Measurements from ENCODE around the gene CLEC1A. TPM values are rescaled to one million over a fixed set of nuclear protein-coding genes. Genes with fewer than 3 reads are reported as not detected.

Gene CLEC1A
- total RNA-seq, 2 experiments from 2014 or later, result not detected

GRCh38 chr12:10052193-10052913 lies 46.4 kb downstream of the CLEC1A start:
- Histone ChIP-seq H3K9me3 (ENCODE audit: low read length) (no peaks in the 10 kb centered on the region), H3K27ac (ENCODE audit: low read depth, low read length, poor library complexity, severe bottlenecking) (no peak overlapping the region), H3K4me2 (ENCODE audit: low read length) (no peak overlapping the region), H3K36me3 (ENCODE audit: insufficient read depth, low read length) (no peaks in the 10 kb centered on the region), H3K4me3 (ENCODE audit: low read depth, low read length, poor library complexity, severe bottlenecking) (no peak overlapping the region), H3K79me2 (ENCODE audit: insufficient read depth, low read depth, low read length) (no peaks in the 10 kb centered on the region), H4K20me1 (ENCODE audit: insufficient read depth, low read length) (no peaks in the 10 kb centered on the region), H3K4me1 (ENCODE audit: insufficient read depth, low read length, poor library complexity, severe bottlenecking) (peaks cover 9% of the 10 kb centered on the region), H3K9me2 (ENCODE audit: insufficient read depth, low read length) (no peaks in the 10 kb centered on the region), H2AFZ (ENCODE audit: low read length) (no peak overlapping the region; the same call in 1 of the 2 replicates)
- TF ChIP-seq CTCF (conservative IDR thresholded peaks at IDR 0.05; ENCODE audit: low read length) (no peak), EZH2phosphoT487 (IDR thresholded peaks at IDR 0.05; ENCODE audit: borderline replicate concordance, low read depth, low read length) (no peak)
- ChIA-PET CTCF (ENCODE audit: unreplicated experiment) (no interaction called here), POLR2A (interaction anchor here (0.7 to 1.0 kb wide), 2 partner anchors 9 to 371 kb away, joined by 3 read pairs; no protein-coding TSS in a partner anchor)
- no TSS peak for BruUV-seq (replicated peaks)
- intact Hi-C loops (cut with micrococcal nuclease; ENCODE audit: unreplicated experiment), result no loop called here
- DNase-seq (ENCODE audit: low spot score), result no peak

- intact Hi-C loops (cut with micrococcal nuclease; ENCODE audit: unreplicated experiment), result loop anchor here (10.0 kb wide), 1 partner anchor 1586 kb away; no protein-coding TSS in a partner anchor
These were observed 50.3 kb downstream of the CLEC1A start for GRCh38 chr12:10048526-10048925.

More at GRCh38 chr12:10048526-10048925, 50.3 kb downstream of the CLEC1A start:
- no peaks in the 10 kb centered on the region for H4K20me1 ChIP-seq (ENCODE audit: insufficient read depth, low read length)
- TF ChIP-seq CTCF (conservative IDR thresholded peaks at IDR 0.05; ENCODE audit: low read length) (no peak), EZH2phosphoT487 (IDR thresholded peaks at IDR 0.05; ENCODE audit: borderline replicate concordance, low read depth, low read length) (no peak)
- ChIA-PET CTCF (ENCODE audit: unreplicated experiment) (no interaction called here), POLR2A (interaction anchor here (0.6 to 1.0 kb wide), 3 partner anchors 42 to 169 kb away, joined by 3 read pairs; no protein-coding TSS in a partner anchor)
- H3K36me3 ChIP-seq (ENCODE audit: insufficient read depth, low read length), result no peaks in the 10 kb centered on the region
- H2AFZ ChIP-seq (ENCODE audit: low read length), result no peak overlapping the region
- no peak overlapping the region for H3K27ac ChIP-seq (ENCODE audit: low read depth, low read length, poor library complexity, severe bottlenecking)
- BruUV-seq (replicated peaks), result no TSS peak
- no peaks in the 10 kb centered on the region for H3K9me3 ChIP-seq (ENCODE audit: low read length)
- H3K9me2 ChIP-seq (ENCODE audit: insufficient read depth, low read length), result no peaks in the 10 kb centered on the region
- H3K79me2 ChIP-seq (ENCODE audit: insufficient read depth, low read depth, low read length), result no peaks in the 10 kb centered on the region
- H3K4me1 ChIP-seq (ENCODE audit: insufficient read depth, low read length, poor library complexity, severe bottlenecking), result peaks cover 9% of the 10 kb centered on the region
- no peak for DNase-seq (ENCODE audit: low spot score)
- no peak overlapping the region for H3K4me2 ChIP-seq (ENCODE audit: low read length)
- H3K4me3 ChIP-seq (ENCODE audit: low read depth, low read length, poor library complexity, severe bottlenecking), result no peak overlapping the region
